Effector memory CD4-positive, alpha-beta T cell (primary cell): ENCODE measurements around the gene MGAT5.

Source experiments
- DNase-seq, 3 donors: peaks; one replicate each; pipeline ENCODE4 v3.0.0-alpha.2; 2020
- H3K27ac ChIP-seq: 2 replicates; pipeline ENCODE4 v1.7.0; 2013; ENCODE audit warnings: mild to moderate bottlenecking, low read length, moderate library complexity; ENCODE audit not compliant: insufficient read depth, poor library complexity, severe bottlenecking
- H3K27me3 ChIP-seq: replicated peaks from 2 replicates; pipeline ENCODE4 v1.7.0; 2013; ENCODE audit warnings: mild to moderate bottlenecking, low read length; ENCODE audit not compliant: insufficient read depth, control insufficient read depth, poor library complexity, severe bottlenecking
- H3K36me3 ChIP-seq: 2 replicates; pipeline ENCODE4 v1.7.0; 2013; ENCODE audit warnings: mild to moderate bottlenecking, low read length, moderate library complexity; ENCODE audit not compliant: control insufficient read depth, insufficient read depth
- H3K4me1 ChIP-seq: 2 replicates; pipeline ENCODE4 v1.7.0; 2013; ENCODE audit warnings: low read length, mild to moderate bottlenecking; ENCODE audit not compliant: control insufficient read depth, insufficient read depth, poor library complexity, severe bottlenecking
- H3K4me3 ChIP-seq: 2 replicates; pipeline ENCODE4 v1.7.0; 2013; ENCODE audit warnings: low read length, low read depth, mild to moderate bottlenecking; ENCODE audit not compliant: insufficient read depth, poor library complexity, severe bottlenecking
- H3K9me3 ChIP-seq: 2 replicates; pipeline ENCODE4 v1.7.0; 2013; ENCODE audit warnings: mild to moderate bottlenecking, low read length, moderate library complexity; ENCODE audit not compliant: control insufficient read depth

Gene MGAT5

DNA sequence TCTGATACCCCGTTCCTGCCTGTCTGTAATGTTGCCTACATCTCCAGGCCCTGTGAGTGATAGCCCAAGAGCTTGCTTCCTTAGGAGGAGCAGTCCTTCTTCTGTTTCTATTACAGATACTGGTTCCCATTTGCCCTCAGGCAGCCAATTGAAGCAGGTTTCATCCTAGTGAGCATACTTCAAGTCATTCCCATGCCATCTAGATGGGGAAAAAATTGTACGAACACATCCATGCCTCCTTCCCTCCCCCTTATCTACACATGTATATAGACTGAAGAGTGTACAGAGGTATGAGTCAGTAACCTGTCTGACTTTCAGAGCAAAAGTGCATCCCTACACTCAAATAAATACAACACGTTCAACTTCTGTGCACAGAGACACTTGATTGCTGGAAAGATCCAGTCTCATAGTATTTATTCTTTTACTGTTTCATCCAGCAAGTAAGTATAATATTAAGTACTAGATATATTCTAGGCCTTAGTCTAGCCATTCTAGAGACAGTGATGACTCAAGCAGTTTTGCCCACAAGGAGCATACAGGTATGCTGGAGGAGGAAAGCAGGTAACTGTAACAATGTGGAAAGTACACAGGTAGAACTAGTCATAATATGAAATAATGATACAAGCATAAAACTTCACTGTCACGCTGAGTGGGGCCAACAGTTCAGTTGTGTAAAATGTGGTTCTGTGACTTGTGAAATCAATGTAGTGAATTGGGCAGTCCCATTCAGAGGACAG, 153.4 kb downstream of the MGAT5 start:
- peaks cover 38% of the 10 kb centered on the region for H3K4me1 ChIP-seq
- H3K4me3 ChIP-seq, result no peak overlapping the region
- H3K27ac ChIP-seq, result no peak overlapping the region
- no peaks in the 10 kb centered on the region for H3K27me3 ChIP-seq
- no peak for DNase-seq
- no peaks in the 10 kb centered on the region for H3K9me3 ChIP-seq
- H3K36me3 ChIP-seq, result peaks cover 23% of the 10 kb centered on the region

DNA sequence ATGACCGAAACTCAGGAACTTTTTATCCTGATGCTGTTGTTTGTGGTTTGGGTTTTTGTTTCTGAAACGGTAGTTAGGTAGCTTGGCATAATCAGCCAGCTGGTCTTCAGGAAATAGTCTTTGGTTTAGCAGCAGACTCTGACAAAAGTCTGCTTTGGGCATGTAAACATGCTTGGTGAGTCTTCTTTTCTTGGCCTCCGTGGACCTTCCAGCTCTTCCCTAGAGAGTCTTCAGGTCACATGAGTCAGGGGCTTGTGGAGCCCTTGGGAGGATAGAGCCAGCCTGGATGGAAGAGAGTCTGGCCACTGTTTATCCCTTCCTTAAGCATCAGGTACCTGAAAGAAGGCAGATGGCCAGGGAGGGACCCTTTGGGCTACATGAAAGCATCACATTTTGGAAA, 154.5 kb downstream of the MGAT5 start:
- H3K36me3 ChIP-seq, result peaks cover 18% of the 10 kb centered on the region
- no peak overlapping the region for H3K27ac ChIP-seq
- DNase-seq, result no peak
- H3K27me3 ChIP-seq, result no peaks in the 10 kb centered on the region
- no peaks in the 10 kb centered on the region for H3K9me3 ChIP-seq
- H3K4me1 ChIP-seq, result peaks cover 38% of the 10 kb centered on the region
- H3K4me3 ChIP-seq, result no peak overlapping the region

DNA sequence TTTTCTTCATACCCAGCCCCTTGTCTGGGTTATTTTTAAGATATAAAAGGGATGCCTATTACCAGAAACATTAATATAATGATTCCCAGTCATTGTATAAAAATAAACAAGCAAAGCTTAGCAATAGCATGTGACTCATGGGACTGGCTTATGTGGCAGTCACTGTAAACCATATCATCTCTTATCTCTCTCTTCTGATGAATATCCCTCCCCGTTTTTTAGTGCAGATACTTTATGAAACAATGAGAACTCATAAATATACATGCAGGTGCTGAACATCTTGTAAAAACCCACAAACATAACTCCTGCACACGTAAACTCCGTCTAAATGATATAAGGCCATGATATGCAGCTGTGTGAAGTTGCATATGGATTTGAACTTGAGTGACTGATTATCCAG, 154.9 kb downstream of the MGAT5 start:
- Histone ChIP-seq H3K27me3 (no peaks in the 10 kb centered on the region), H3K36me3 (peaks cover 18% of the 10 kb centered on the region), H3K4me3 (no peak overlapping the region), H3K9me3 (no peaks in the 10 kb centered on the region), H3K4me1 (peaks cover 38% of the 10 kb centered on the region), H3K27ac (no peak overlapping the region)
- no peak for DNase-seq

DNA sequence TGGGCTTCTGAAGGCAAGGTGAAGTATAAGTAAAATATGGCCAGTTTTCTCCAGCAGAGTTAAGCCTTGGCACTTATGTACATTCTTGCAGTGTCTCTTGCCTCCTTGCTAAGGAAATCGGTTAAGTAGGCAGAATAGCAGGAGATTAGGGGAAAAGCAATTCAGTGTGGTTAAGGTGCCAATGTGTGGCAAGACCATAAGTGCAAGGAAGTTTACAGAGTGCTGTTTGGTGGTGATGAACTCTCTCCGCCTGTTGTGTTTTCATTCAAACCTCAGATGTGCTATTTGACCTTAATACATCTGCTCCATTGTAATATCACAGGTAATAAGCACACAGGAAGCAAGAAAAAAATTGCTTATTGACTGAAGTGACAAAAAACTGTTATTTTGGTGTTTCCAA, 156.1 kb downstream of the MGAT5 start:
- Histone ChIP-seq H3K4me3 (no peak overlapping the region), H3K27ac (no peak overlapping the region), H3K4me1 (peaks cover 38% of the 10 kb centered on the region), H3K27me3 (no peaks in the 10 kb centered on the region), H3K36me3 (peaks cover 16% of the 10 kb centered on the region), H3K9me3 (no peaks in the 10 kb centered on the region)
- no peak for DNase-seq

DNA sequence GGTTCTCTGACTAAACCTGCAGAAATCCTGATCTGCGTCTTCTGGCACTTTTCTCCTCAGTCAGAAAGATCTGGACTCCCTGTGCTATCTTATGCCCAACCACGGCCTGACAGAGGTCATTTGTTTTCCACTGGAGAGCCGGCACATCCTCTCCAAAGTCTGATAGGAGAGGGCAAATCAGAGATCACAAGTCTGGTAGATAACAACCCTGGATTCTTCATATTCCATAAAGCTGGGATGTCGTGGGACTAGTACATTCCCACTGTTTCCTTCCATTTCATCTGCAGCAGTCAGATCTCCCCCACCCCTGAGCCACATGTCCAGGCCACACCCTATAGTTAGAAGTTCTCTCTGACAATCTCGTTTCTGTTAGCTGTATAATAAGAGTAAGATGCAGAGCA, 157.0 kb downstream of the MGAT5 start:
- Histone ChIP-seq H3K4me1 (peaks cover 38% of the 10 kb centered on the region), H3K27ac (no peak overlapping the region)

DNA sequence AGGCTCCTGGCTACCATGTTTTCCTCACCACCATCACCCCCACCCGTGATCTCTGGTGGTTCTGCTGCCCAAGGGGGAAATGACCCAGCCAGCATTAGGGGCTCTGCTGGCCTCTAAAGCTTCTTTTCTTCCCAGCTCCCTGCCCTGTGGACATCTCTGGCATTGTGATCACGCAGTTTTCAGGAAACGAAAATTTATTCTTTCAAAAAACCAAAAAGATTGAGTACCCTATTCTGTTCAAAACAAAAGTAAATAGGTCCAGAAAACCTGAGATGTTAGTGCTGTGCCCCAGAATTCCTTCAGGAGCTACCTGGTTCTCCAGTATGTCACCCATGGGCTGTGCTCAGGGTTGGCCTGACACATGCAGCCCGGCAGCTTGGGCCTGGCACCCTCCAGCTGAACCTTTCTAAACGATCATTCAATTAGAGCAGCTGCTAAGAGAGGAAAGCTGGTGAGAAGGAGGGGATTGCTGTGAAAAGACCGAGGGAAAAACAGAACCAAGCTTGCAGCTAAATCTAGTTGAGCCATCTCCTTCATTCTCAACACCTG, 157.5 kb downstream of the MGAT5 start:
- H3K27ac ChIP-seq, result no peak overlapping the region
- no peaks in the 10 kb centered on the region for H3K27me3 ChIP-seq
- peaks cover 11% of the 10 kb centered on the region for H3K36me3 ChIP-seq
- no peaks in the 10 kb centered on the region for H3K9me3 ChIP-seq
- H3K4me3 ChIP-seq, result no peak overlapping the region
- peaks cover 38% of the 10 kb centered on the region for H3K4me1 ChIP-seq
- no peak for DNase-seq

More for the DNA sequence above, 157.0 kb downstream of the MGAT5 start:
- H3K9me3 ChIP-seq, result no peaks in the 10 kb centered on the region
- peaks cover 13% of the 10 kb centered on the region for H3K36me3 ChIP-seq
- no peaks in the 10 kb centered on the region for H3K27me3 ChIP-seq
- no peak overlapping the region for H3K4me3 ChIP-seq
- DNase-seq, result no peak

DNA sequence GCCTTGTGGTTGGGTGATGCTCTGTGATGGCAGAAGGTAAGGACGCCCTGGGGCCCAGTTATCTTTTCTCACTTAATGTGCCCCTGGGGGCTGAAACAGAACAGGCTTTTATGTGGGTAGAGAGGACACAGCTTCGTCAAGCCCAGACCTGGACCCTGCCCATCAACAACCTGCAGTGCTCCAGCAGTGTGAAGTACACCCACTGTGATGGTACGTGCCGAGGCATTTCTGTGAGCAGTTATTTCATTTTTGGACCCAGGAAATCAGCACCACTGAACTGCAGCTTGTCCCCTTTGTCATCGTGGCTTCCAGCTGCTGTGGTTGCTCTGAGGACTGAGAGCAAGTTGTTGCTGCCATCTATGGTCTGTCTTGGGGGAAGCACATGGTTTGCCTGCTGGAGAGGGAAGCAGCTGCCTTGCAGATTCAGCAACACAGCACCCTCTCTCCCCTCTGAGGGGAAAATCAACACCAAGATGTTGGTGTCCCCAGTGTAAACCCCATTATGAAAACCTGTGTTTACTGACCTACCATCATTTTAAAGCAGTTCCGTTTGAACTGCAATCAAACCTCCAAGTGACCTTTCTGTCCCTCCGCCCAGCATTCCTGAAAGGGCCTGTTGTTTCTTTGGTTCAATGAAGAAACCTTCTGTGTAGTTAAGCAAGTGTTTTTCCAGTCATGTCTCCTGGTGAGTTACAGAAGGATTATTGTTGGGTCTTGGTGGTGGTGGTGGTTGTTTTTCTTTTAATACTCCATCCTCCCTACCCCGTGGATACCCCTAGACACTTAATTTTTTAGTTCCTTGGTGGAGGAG, 158.2 kb downstream of the MGAT5 start:
- Histone ChIP-seq H3K36me3 (peaks cover 11% of the 10 kb centered on the region), H3K4me3 (no peak overlapping the region), H3K27me3 (no peaks in the 10 kb centered on the region), H3K27ac (no peak overlapping the region), H3K4me1 (peaks cover 38% of the 10 kb centered on the region), H3K9me3 (no peaks in the 10 kb centered on the region)
- DNase-seq, result peak; percentile 31 to 53 (median 52)

DNA sequence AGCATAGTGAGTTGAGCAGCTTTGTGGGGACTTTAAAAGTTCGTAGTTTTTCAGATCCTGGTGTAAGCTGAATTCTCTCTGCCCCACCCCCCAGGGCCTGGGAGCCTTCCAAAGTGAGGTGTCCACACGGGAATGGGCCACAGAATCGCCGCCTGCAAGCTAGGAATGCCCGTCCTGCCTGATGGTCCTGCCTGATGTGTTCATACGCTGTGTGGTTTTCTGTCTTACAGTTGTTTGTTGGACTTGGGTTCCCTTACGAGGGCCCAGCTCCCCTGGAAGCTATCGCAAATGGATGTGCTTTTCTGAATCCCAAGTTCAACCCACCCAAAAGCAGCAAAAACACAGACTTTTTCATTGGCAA, 158.7 kb downstream of the MGAT5 start:
- H3K36me3 ChIP-seq, result peaks cover 11% of the 10 kb centered on the region
- peaks cover 38% of the 10 kb centered on the region for H3K4me1 ChIP-seq
- H3K27me3 ChIP-seq, result no peaks in the 10 kb centered on the region
- H3K4me3 ChIP-seq, result no peak overlapping the region
- H3K27ac ChIP-seq, result no peak overlapping the region
- no peaks in the 10 kb centered on the region for H3K9me3 ChIP-seq
- DNase-seq, result no peak

DNA sequence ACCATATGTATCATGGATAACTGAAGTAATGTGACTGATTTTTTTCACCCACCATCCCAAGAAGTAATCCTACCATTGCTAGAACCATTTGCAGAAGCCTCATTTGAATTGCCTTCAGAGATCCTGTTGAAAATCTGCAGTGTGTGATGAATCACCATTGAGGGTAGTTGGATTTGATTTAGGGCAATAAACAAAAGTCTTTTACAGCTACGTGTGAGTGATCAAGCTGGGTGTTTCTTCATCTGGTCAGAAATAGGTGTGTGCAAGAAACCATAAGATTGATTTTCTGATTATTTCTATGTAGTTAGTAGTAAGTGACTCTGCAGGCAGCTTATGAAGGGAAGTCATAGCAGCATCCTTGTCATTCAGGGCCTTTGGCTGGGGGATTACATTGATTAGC, 159.6 kb downstream of the MGAT5 start:
- no peak for DNase-seq
- peaks cover 31% of the 10 kb centered on the region for H3K4me1 ChIP-seq
- no peak overlapping the region for H3K4me3 ChIP-seq

DNA sequence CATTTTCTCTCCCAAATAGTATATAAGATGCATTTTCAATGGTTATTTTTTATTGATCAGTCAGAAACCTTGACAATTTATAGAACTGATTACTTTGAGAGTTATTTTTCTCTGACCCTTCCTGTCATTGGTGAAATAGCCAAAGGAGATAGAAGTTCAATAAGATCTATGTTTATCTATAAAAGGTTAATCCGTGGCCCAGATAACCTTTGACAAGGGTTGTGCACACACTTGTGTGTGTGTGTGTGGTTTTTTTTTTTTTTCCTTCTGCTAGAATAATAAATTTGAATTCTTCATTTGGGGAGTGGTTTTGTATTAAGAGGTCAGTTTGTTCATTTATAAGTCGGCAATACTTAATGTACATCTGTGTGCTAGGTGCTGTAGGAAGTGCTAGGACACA, 160.0 kb downstream of the MGAT5 start:
- Histone ChIP-seq H3K36me3 (peaks cover 19% of the 10 kb centered on the region), H3K4me3 (no peak overlapping the region), H3K9me3 (no peaks in the 10 kb centered on the region)

More for the DNA sequence above, 159.6 kb downstream of the MGAT5 start:
- H3K36me3 ChIP-seq, result peaks cover 15% of the 10 kb centered on the region
- H3K27me3 ChIP-seq, result no peaks in the 10 kb centered on the region
- no peaks in the 10 kb centered on the region for H3K9me3 ChIP-seq
- no peak overlapping the region for H3K27ac ChIP-seq

More for the DNA sequence above, 160.0 kb downstream of the MGAT5 start:
- Histone ChIP-seq H3K27ac (no peak overlapping the region), H3K4me1 (peaks cover 26% of the 10 kb centered on the region), H3K27me3 (no peaks in the 10 kb centered on the region)
- no peak for DNase-seq
